ENCODE data around the gene JUP.
"Not testable (repeated sequence)": the region's sequence is repeated elsewhere in the genome, so short reads cannot be mapped to it uniquely, and the experiment has no call there.

Gene JUP

DNA sequence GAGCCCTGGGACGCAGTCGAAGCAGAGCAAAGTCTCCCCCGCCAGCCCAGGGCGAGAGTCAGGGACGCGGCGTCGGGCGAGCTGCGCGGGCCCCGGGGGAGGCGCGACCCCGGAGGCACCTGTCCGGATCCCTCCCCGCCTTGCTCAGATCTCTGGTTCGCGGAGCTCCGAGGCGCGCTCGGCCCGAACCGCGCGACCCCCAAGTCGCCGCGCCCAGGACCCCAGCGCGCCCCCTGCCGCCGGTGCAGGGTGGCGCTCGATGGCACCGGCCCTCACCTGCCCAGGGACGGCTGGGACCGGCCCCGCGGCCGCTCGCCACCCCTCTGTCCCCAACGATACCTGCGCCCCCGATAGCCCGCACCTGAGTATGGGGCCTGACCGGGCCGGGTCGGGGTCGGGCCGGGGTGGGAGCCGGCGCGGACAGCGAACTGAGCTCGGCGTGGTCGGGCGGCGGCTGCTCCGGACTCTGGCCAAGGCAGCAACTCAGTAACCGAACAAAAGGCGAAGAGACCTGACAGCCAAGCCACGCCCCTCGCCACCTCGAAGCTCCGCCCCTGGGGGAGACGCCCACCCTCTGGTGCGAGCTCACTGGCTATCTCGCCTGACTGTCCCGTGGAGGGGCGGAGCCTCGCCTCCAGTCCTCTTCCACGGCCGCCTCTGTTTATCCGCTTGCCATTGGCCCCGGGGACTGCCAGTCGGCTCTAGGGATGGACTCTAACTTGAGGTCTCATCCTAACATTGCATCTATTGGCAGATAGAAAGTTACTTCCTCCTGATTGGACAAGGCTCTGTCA, at the start of gene JUP:
JUP (minus strand) TSS at position 485 of the 794 bp plus-strand sequence. CDS start 14,857 bp downstream, outside the sequence.
- peak; percentile 61 to 71 for DNase-seq (ENCODE audit: low read depth in 2 of 2, low spot score in 1 of 2)

DNA sequence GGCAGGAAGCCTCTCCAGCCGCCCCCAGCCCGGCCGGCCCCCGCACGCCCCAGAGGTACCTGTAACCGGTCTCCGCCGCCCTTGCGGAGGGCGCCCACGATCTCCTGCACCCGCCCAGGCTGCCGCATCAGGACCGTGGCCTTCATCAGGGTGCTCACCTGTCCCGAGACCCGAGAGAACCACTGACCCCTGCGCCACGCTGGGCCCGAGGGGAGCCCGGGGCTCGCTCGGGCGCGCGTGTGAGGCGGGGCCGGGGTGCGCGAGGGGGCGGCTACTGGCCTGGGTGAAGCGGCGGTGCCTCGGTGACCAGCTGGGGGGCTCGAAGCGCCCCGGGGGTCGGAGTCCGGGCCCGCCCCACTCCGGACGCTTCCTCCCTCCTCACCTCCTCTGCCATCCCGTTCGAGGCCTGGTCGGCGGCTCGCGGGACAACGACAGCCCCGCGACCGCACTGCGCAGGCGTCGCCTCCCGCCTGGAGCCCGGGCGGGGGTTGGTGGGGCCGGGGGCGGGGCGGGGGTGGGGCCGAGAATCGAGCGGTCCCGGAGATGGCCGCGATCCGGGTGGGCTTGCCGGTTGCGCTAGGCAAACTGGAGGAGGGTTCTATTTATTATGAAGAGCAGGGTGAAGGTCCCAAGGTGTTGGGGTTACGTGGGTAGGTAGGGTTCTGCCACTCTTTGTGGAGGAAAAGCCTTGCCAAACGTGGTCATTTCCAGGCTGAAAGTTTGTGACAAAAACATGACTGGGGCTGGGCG, 49.5 kb upstream of the JUP start, which contains the start of gene NT5C3B:
NT5C3B (minus strand) TSS at position 433 of the 750 bp plus-strand sequence; CDS start at position 394, 39 bp downstream.
- DNase-seq (ENCODE audit: low read depth in 2 of 2, low spot score in 1 of 2), result peak; percentile 6 to 24

DNA sequence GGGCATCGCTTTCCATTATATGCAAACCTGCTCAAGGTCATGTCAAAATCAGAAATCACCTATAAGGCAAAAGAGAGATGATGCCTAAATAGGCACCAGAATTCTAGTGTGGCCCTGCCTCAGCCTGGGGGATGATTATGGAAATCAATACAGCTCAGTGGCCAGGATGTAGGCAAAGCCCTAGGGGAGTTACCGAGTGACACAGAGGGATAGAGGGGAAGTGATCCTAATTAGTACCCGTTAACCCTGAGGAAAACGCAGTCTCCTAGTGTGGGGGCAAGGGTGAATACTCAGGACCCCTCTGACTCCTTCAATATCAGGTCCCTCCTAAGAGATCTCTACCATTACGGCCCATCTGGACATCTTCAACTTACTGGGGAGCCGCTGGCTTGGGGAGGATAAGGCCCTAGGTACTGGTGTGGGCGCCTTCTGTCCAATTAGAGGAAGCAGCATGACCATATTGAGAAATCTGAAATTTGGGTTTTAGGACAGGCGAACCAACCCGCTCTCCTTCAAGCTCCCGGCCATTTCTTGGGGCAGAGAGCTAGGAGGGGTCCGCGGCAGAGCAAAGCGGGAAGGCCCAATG, 48.8 kb upstream of the JUP start:
- DNase-seq (ENCODE audit: low read depth in 2 of 2, low spot score in 1 of 2), result no peak

DNA sequence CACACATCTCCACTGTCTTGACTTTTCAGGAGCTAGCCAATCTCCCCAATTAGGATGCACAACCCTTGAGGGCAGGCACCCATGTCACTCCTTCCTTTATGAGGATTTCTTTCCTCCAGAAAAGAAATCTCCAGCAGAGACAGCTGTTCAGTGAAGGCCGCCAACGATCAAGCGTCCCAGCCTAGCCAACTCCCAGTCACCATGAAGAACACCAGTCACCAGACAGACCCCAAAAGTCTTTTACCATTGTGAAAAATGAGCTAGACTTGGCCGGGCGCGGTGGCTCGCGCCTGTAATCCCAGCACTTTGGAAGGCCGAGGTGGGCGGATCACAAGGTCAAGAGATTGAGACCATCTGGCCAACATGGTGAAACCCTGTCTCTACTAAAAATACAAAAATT, 43.5 kb upstream of the JUP start:
- not testable (repeated sequence) for DNase-seq (ENCODE audit: low read depth in 2 of 2, low spot score in 1 of 2)

DNA sequence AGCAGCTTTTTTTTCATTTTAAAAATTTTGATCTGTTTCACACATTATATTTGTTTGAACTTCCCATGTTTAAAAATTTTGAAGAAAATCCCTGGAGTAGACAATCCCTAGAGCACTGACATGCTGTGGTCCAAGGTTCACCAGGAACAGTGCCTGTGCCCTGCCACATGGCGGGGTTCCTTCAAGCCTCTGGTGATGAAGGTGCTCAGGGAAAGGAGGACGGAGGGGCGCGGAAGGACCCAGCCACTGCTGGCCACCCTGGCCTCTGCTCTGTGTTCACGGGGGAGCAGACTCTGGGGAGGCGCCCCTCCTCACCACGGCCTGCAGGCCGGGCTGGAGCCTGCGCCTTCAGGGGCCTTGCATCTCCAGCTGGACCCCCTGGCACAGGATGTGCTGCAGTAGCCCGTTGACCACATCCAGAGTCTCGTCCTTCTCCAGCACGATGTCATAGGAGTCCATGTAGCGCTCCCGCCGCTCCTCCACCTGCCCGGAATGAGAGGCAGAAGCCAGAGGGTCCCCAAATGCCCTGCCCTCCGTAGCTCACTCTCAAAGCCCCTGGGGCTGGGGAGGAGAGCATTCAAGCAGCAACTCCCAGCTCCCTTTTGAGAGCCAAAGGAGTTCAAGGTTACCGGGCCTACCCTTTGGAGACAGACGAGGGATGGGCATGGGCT, 38.8 kb upstream of the JUP start:
- no peak for DNase-seq (ENCODE audit: low read depth in 2 of 2, low spot score in 1 of 2)

DNA sequence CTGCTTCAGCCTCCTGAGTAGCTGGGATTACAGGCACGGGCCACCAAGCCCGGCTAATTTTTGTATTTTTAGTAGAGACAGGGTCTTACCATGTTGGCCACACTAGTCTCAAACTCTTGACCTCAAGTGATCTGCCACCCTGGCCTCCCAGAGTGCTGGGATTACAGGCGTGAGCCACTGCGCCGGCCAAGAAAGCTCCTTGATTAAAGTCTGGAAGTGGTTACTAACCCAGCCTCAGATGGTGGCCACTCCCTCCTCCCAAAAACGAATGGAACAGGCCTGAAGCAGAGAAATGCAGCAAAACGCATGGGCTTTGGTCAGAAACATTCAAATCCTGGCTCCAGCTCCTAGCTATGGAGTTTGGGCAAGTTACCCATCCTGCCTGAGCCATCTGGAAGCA, 37.6 kb upstream of the JUP start:
- DNase-seq (ENCODE audit: low read depth in 2 of 2, low spot score in 1 of 2), result no peak

DNA sequence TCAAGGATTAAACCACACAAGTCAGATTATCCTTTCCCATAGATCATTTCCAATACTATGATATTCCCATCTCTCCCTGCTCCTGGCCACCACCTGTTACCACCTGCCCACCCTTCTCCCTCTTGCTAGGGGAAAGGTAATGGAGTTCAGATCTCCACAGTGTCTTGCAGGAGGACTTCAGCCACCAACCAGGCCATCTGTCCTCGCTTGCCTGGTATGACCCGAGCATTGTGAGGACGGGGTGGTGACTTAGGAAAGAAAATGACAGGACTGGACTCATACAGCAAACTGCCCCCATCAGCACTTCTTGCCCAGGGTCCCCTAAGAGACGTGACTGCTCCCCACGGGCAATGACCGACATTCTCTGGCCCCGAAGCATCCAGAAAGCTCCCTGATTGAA, 37.1 kb upstream of the JUP start:
- DNase-seq (ENCODE audit: low read depth in 2 of 2, low spot score in 1 of 2), result no peak

DNA sequence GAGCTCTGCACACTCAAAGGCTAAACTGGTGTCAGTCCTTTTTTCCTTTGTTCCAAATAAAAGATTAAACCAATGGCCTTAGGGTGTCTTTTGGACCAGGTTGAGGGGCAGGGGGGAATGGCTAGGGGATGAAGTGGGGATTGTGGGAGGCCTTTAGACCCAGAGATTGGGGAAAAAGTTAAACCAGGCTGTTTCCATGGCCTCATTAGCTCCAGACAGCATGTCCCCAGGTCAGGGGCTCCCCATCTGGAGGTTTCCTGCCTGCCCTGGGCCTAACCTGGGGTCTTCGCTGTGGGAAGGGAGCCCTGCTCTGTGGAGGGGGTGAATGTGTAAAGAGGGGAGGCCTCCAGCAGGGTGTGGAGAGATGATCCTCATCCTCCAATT, 36.6 kb upstream of the JUP start:
- DNase-seq (ENCODE audit: low read depth in 2 of 2, low spot score in 1 of 2), result no peak

DNA sequence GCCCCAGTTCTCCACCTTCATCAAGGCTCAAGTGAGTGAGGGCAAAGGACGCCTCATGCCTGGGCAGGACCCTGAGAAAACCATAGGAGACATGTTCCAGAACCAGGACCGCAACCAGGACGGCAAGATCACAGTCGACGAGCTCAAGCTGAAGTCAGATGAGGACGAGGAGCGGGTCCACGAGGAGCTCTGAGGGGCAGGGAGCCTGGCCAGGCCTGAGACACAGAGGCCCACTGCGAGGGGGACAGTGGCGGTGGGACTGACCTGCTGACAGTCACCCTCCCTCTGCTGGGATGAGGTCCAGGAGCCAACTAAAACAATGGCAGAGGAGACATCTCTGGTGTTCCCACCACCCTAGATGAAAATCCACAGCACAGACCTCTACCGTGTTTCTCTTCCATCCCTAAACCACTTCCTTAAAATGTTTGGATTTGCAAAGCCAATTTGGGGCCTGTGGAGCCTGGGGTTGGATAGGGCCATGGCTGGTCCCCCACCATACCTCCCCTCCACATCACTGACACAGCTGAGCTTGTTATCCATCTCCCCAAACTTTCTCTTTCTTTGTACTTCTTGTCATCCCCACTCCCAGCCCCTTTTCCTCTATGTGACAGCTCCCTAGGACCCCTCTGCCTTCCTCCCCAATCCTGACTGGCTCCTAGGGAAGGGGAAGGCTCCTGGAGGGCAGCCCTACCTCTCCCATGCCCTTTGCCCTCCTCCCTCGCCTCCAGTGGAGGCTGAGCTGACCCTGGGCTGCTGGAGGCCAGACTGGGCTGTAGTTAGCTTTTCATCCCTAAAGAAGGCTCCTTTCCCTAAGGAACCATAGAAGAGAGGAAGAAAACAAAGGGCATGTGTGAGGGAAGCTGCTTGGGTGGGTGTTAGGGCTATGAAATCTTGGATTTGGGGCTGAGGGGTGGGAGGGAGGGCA, 36.0 kb upstream of the JUP start:
- no peak for DNase-seq (ENCODE audit: low read depth in 2 of 2, low spot score in 1 of 2)

DNA sequence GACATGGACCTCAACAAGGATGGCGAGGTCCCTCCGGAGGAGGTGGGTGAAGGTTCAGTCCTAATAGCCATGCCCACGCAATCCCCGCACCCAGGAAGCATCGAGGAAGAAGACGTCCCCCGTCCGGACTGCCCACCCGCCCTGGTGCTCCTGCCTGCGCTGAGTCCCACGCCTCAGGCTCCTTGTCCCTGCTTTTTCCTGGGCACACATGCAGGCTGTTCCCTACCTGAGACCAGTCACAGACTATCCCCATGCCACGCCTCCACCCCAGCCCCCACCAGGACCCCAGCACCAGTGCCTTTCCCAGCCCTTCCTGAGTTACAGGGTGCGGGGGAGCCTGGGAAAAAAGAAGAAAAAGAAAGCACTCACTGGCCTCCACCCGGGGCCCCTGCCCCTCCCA, 35.3 kb upstream of the JUP start:
- no peak for DNase-seq (ENCODE audit: low read depth in 2 of 2, low spot score in 1 of 2)

DNA sequence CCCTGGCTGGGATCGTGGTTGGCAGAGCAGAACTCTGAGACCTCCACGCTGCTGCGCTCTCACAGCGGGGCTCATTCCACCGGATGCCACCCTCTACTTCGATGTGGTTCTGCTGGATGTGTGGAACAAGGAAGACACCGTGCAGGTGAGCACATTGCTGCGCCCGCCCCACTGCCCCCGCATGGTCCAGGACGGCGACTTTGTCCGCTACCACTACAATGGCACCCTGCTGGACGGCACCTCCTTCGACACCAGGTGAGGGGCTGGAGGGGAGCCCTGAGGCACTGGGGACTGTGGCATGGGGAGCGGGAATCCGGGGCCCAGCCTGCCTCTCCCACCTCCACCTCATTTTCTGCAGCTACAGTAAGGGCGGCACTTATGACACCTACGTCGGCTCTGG, 31.5 kb upstream of the JUP start:
- DNase-seq (ENCODE audit: low read depth in 2 of 2, low spot score in 1 of 2), result no peak

DNA sequence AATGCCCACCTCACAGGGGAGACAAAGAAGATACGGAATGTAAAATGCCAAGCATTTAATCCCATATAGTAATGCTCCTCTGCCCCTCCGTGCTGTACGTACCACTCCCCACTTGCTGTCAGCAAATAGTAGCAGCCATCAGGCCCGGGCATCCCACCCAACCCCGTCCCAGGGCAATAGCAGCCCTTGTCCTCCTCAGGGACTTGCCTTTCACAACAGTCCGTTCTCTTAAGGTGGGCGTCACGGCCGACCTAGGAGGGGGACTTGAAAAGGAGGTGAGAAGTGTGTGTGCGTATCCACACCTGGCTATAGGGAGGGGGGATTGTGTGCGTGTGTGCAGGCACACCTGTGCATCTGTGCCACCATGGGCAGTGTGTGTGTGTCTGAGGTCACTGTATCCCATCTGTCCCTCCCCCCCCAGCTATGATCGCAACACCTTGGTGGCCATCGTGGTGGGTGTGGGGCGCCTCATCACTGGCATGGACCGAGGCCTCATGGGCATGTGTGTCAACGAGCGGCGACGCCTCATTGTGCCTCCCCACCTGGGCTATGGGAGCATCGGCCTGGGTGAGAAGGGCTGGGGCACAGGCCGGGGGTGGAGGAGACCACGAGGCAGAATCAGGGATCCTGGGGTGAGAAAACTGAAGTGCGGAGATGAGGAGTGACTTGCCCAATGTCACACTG, 30.3 kb upstream of the JUP start:
- DNase-seq (ENCODE audit: low read depth in 2 of 2, low spot score in 1 of 2), result no peak

DNA sequence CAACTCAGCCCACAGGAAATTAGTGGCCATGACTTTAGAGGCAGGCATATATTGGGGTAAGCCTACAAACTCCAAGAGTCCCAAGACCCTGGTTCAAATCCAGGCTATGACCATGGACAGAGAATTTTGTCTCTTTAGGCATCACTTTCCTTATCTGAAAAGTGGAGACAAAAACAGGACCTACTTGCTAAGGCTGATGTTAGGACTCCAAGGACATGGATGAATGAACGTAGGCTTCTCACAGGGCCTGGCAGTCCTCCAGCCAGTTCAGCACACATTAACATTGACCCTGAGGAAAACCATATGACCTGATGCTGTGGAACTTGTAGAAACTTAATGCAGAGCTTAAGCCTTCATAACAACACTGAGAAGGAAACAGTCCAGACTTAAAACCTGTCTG, 27.7 kb upstream of the JUP start:
- no peak for DNase-seq (ENCODE audit: low read depth in 2 of 2, low spot score in 1 of 2)

DNA sequence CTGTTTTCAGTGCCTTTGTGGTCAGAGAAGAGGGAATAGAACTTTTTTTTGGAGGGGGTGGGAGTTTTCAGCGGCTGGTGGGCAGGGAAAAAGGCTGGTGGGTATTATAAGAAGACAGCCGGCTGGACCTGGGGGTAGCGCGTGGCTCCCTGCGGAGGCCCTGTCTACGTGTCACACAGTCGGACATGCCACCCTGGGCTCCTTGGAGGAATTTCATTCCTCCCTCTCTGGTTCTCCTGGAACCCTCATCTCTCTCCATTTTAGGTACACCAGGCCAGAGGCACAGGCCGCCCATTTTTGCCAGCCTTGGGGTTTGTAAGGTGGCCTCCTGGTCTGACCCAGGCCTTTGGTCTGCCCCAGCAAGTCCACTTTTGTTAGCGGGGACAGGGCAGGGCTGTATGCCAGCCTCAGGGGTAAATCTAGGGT, 27.2 kb upstream of the JUP start:
- DNase-seq (ENCODE audit: low read depth in 2 of 2, low spot score in 1 of 2), result no peak

DNA sequence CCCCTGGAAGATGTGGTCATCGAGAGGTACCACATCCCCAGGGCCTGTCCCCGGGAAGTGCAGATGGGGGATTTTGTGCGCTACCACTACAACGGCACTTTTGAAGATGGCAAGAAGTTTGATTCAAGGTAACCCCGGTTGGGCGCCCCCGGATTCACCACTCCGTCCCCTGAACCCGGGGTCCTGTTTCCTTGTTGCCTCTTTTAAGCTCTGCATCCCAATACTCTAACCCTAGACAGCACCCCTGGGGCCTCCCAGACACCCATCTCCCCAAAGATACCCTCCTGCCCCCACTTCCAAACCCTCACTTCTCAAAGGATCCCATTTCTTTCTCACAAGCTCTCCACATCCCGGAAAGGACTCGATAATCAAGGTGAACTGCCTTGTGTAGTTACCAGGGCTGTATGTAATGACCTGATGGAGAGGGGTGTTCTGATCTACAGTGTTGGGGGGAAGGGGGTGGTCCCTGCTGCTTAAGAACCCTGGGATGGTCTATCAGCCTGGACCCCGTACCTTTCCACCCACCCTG, 26.7 kb upstream of the JUP start:
- no peak for DNase-seq (ENCODE audit: low read depth in 2 of 2, low spot score in 1 of 2)

DNA sequence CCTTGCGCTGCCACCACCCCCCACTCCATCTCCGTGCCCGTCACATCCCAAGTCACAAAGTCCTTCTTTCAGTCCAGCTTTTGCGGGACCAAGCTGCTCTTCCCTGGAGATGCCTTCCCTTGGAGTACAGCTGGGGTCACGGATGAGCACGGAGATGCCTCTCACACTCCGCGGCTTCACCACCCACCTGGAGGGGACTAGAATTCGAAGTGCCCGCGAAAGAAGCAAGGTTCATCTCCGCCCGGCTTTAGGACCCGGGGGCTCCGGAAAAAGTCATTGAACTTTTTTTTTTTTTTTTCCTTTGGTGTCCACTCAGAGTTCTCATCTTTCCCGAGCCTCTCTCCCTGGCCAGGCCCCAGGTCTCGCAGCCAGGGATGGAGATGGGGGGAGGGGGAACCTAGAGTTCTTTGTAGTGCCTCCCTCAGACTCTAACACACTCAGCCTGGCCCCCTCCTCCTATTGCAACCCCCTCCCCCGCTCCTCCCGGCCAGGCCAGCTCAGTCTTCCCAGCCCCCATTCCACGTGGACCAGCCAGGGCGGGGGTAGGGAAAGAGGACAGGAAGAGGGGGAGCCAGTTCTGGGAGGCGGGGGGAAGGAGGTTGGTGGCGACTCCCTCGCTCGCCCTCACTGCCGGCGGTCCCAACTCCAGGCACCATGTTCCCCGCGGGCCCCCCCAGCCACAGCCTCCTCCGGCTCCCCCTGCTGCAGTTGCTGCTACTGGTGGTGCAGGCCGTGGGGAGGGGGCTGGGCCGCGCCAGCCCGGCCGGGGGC, 26.1 kb upstream of the JUP start, which contains the start of gene FKBP10:
FKBP10 (plus strand) TSS at position 624 of the 771 bp plus-strand sequence; CDS start at position 655, 31 bp downstream.
- DNase-seq (ENCODE audit: low read depth in 2 of 2, low spot score in 1 of 2), result peak in 1 of 2 donors; percentile 25

DNA sequence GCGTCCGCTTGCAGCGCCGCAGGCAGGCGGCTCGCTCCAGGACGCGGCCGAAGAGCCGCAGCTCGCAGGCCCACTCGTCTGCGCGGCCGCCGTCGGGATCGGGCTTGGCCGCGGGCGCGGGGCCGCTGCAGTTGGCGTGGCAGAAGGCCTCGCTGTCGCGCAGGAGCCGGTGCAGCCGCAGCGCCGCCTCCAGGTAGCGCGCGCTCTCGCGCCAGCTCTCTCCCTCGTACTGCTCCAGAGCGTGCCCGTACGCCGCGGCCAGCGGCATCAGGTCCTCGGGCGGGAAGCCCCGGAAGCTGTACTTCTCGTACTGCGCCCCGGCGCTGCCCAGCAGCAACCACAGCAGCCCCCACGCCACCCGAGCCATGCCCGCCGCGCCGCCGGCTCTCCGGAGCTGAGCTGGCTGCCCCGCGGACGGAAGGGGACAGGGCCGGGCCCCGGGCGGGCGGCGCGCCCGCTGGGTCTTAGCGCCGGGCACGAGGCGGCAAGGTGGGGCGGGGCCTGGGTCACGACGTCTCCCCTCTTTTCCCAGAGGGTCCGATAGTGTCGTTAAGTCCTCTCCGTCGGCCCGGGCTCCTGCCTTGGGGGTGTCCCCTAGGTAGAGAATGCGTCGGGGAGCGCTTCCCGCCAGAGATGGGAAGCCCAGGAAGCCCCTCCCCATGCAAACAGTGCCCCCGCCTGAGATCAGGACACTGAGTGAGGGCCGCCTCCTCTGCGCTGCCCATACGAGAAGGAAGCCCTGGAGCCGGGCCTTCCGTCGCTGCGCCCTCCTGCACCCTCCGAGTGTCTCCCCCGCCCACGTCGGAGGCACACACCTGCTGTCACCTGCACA, 25.3 kb upstream of the JUP start, which contains the start of gene P3H4:
P3H4 (minus strand) TSS at position 401 of the 832 bp plus-strand sequence; CDS start at position 367, 34 bp downstream.
- DNase-seq (ENCODE audit: low read depth in 2 of 2, low spot score in 1 of 2), result peak; percentile 32 to 46

All from stimulated activated CD8-positive, alpha-beta memory T cell treated with anti-CD3 and anti-CD28 coated beads, Interleukin-4, amount 100 ng/mL, for 4 hours (primary cell).